Activated effector memory CD4-positive, alpha-beta T cell treated with Interleukin-2 at 50 U/mL for 16 hours (primary cell): ENCODE data around the gene TRPM5.

Source experiments
- DNase-seq: peaks from one replicate; pipeline ENCODE4 v3.0.0-alpha.2; 2020

The TRPM5 gene

DNA sequence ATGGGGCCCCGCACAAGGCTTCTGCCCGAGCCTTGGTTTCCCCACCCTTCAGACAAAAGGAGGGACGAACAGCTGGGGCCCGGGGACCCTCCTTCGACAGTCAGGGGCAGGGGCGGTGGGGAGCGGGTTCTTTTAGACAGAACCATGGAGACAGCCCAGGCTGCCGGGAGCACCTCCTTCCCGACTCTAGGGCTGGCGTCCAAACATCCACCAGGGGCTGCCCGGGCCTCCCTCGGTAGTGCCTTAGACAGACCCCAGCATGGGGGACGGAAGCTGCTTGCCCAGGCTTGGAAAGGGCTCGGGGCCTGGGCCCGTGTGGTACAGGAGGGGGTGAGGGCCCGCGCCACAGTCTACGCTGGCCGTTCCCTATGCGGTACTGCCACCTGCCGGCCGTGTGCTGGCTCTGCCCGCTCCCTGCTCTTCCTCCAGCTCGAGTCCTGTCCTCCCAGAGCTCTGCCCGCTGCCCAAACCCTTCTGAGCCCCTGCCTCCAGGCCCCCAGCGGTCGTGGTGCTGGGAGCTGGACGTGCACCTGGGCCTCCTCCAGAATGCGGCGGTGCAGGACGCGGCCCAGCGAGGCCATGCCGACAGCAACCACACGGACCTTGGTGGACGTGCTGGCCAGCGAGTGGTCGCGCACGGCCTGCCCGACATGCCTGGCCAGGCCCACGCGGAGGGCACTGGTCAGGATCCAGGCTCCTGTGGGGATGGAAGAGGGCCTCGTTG, 23.6 kb downstream of the TRPM5 start:
- DNase-seq = peak; percentile 54

DNA sequence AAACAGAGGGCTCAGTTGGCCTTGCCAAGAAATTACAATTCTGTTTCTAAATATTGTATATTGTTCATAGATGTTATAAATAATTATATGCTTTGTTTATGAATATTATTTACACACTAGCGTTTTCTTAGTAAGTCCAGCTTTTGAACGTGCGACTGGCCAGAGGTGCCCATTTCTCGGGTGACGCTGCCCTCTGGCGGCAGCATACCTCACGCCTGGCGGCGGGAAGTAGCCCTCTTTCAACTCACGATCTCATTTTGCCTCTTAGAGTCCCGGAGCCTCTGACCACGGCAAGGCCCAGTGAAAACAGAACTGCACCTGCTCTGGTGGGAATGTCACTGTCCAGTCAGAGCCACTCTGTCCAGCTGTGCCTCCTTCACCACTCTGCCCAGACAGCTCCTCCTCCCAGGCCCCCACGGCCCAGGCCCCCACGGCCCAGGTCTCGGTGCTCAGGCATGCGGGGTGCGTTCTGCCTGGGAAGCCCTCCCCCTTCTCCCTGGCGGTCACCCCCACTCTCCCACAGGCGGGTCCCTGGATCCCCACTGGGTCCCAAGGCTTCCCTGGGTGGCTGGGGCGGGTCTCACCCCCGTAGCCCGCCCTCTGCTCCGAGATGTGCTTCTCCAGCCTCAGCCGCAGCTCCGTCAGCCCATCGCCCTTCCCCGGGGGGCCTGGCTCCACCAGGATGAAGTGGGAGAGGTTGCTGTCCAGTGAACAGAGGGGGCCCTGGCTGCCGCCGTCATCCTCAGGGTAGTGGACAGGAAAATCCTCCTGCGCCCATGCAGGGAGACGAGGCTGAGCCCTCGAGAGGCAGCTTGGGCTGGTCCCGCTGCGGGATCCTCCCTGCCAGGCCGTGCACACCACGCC, 24.4 kb downstream of the TRPM5 start:
- DNase-seq = peak; percentile 31

DNA sequence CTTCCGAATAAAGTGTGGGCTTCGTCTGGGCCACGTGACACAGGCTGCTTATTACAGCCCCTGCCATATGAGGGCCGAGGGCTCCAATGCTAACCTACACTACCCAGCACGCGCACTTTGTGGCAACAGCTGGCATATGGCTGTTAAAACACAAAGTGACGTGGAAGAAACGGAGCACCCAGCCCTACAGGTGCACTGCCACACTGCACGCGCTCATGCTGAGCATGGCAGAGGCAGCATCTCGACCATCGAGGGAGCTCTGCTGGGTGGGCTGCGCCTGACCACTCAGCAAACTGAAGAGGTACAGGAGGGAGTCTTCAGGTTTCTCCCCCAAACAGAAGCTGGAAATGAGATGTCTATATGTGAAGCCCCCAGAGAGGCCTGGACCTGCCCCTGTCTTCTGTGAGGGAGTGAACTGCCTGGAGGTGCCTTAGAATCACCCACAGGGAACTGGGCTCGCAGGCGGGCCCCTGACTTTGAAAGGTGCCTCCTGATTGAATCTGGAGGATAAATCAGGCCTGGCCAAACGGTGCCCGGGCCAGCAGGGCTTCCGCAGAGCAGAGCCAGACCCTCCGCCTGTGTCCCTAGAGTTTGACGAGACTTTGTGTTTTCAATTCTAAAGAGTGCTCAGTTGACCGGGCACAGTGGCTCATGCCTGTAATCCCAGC, 25.5 kb downstream of the TRPM5 start:
- DNase-seq = no peak

DNA sequence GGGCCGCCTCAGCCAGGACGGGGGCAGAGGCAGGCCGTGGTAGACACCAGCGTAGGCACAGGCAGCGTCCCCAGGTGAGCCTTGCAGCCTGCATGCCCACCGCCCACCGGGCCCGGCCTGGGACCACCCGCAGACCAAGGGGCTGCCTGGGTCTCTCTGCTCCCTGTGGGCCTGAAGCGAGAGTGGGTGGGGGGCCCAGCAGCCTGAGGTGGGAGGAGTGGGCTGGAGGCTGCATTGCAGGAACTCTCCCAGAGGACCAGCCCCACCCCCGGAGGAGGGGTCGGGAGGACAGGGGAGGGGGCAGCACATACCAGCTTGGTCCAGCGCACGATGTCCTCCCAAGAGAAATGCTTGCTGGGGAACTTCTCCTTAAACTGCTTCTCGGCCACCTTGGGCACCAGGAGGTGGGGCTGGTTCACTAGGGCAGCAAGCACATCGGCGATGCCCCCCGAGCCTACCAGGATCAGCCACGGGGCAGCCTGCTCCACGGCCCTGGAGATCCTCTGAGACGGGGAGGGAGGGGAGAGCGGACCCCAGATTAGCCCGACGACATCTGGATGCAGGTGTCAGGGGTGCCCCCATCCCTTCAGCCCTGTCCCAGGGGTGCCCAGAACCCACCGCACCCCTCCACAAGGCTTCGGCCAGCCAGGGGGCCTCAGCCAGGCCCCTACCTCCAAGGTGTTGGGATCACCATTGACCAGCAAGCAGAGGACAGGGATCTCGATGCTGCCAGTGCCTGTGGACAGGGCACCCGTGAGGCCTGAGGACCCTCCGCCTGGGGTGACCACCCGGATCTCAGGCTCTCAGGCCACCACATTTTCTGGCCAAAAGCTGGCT, 26.2 kb downstream of the TRPM5 start:
- DNase-seq = no peak

DNA sequence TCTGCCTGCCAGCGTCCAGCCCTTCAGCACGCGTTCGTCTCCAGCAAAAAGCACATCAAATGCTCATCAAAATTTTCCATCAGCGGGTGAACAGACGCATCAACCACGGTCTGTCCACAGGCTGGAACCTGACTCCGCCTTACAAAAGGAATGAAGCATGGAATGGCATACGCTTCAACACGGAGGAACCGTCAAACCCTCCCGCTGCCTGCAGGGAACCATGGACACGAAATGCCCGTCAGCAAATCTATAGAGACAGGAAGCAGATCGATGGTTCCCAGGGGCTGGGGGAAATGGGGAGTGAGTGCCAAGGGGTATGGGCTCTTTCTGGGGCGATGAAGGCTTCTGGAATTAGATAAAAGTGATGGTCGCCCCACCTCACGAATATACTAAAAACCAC, 27.5 kb downstream of the TRPM5 start:
- DNase-seq = no peak

DNA sequence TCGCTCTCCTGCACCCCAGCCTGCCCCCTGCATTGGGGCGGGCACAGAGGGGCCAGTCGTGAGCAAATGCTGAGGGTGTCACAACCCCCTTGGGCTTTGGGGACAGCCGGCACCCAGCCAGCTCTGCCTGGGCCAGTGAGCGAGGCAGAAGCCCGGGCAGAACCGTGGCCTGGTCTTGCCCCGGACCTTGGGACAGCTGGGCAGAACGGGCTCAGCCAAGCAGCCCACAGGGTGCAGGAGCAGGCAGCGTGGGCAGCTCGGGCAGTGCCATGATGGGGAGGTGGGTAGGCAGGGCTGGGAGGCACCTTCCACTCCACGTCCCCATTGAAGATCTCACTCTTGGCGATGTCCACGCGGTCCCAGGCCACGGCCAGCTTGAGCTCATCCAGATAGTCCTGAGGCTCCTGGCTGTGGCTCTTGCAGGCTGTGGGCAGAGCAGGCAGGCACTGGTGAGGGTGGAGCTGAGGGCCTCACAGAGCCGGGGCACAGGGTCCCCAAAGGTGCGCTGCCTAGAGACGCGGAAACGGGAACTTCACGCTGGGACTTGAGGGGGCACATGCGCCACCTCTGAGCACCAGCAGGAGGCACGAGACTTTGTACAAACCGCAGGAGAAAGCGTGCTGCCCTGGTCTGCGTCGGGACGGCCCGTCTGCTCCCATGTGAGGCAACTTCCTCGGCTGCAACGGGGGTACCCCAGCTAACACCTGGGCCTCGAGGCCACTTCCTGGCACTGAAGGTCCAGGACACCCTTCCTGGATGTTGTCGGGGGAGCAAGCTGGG, 28.5 kb downstream of the TRPM5 start:
- no peak for DNase-seq

DNA sequence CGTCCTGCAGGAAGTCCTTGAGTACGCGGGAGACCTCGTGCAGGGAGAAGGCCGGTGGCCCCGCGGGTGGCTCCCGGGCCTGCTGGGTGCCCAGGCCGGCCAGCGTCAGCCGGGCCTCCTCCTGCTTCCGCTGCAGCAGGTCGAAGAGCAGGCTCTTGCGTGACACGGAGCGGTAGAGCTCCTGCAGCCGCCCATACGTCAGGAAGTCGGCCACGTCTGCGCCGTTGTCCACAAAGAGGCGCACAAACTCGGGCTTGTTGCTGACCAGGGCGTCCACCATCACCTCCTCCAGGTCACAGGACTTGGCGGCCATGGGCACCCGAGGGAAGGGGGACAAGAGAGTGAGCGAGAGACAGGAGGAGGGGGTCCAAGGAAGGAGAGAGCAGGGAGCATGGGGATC, 29.1 kb downstream of the TRPM5 start:
- DNase-seq = no peak

DNA sequence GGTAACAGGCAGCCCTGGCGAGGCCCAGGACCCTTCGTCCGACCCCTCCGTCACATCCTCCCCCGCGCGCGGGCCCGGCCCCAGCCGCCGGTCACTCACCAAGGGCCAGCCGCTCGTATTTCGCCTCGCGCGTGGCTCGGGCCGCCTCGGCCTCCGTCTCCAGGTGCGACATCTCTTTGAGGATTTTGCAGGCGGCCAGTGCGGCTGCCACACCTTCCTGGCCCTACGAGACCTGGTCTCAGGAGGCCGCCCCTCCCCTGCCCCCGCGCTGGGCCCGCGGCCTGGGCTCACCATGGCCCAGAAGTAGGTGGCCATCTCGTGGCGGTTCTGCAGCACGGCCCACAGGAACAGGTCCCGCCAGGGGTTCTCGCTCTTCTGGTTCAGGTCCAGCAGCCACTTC, 29.7 kb downstream of the TRPM5 start:
- no peak for DNase-seq

DNA sequence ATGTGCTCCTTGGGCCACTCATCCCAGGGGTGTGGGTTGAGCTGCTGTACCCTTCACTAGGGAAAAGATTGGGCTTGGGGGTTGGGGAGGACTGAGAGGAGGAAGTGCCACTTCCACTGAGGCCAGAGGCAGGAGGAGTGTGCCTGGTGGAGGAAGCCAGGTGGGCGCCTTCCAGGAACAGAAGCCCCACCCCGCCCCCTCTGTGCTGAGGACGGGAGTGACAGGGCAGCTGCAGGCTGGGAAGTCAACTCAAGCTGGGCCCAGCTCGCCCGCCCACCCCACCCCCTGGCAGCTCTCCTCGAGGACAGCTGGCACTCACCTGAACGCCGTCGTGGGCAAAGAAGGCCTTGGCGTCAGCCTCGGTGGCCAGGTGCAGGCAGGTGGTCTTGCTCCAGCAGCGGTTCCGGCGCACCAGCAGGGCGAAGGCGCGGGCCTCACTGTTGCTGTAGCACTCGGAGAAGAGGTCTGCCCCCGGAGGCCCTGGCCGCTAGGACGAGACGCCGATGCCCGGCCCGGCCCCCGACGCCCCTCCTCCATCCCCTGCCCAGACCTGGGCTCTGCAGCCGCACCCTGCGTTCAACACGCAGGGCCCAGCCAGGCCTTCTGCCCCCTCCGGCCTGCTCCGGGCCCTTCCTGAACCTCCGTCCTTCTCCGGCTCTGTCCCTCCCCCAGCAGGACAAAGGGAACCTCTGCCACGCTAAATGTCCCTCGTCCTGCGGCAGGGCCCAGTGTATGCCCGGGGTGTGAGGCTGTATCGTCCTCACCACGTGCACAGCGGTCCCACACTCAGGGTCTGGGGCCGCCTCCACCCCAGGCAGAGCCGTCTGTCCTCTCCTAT, 30.4 kb downstream of the TRPM5 start:
- DNase-seq = no peak

DNA sequence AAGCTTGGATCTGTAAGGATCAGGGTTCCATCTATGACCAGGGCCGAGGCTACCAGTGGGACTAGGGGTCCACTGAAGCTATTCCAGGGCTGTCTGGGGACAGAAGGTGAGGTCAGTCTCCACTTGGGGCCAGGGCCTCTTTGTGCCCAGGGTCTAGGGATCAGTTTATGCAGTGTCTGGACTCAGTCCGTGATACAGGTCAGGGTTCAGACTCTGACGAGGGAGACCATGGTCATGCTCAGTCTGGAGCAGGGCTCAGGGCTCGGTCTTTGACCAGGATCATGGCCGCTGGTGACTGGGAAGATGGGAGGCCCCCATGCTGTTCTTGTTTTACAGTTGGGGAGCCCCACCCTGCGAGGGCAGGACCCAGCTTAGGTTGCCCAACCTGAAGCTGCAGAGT, 32.0 kb downstream of the TRPM5 start:
- no peak for DNase-seq

DNA sequence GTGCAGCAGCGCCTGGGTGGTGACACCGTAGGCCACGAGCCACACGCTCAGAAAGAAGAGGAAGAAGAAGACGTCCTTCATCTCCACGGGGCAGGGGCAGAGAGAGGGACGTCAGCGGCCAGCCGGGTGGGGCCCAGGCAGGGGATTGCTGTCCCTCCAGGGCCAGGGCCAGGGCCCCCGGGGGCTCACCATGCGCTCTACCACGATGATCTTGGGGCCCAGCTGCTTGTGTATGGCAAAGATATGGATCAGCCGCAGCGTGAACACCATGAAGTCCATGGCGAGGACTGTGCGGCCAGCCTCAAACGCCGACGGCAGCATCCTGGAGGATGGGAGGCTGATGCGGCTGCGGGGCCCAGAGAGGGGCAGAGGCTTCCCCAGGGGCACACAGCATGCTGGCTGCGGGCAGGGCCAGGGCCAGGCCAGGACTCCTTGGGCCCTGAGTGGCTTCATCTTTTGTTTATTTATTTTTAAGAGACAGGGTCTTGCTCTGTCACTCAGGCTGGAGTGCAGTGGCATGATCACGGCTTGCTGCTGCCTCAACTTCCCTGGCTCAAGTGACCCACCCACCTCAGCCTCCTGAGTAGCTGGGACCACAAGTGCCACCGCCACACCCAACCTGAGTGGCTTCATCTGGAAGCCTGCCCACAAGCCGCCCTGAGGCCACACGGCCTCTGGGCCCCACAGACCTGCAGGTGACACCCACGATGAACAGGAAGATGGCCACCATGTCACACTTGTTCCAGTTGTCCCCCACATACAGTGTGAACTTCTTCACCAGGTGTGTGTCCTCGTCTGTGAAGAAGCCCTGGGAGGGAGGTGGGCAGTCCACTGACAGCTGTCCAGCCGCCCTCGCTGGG, 32.6 kb downstream of the TRPM5 start:
- no peak for DNase-seq

DNA sequence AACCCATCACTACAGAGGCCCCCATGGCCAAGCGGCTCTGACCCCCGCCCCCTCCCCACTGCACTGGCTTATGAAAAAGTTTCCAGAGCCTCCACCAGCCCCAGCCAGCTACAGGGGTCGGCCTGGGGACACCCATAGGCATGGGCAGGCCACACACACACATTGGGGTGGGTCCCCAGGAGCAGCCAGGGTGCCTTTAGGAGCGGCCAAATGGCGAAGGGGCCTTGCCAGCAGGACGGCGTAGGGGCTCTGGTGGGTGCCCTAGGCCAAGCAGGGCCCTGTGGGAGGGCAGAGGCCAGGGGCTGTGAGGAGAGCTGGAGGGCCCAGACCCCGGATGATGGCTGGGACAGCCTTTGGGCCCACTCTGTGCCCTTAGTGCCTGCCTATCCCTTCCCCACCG, 33.7 kb downstream of the TRPM5 start:
- no peak for DNase-seq

DNA sequence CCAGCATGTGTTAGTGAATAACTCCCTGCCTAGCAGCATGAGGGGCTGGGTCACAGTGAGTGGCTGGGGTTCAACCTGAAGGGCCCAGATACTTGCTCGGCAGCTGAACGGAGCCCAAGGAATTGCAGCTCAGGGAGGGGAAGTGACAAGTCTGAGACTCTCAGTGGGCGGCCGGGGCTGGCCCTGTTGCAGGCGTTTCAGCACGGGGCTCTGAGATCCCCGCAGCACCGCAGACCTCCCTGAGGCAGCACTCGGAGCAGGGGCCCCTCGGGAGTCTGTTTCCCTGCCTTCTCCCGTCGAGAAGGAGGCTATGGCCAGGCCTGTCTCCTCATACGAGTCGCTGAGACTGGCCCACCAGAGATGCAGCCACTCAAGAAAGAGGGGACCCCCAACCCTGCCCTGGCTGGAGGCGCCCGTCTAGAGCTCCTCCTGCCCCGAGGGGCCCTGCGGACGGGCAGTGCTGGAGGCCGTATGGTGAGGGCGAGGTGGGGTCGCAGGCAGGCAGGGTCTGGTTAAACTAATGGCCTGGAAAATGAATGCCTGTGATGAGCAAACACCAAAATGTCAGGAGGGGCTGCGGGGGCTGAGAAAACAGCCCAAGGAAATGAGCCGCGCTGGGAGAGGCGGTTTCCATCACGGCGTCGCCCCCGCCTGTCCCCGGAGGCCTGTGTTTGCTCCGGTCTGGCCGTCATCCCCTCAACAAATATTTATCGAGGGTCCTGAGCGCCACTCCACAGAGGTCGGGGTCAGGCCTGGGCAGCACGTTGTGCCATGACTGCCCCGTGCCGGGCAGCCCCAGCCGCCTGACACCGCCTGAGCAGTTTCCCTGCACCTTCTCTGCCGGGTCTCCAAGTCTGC, 34.5 kb downstream of the TRPM5 start:
- no peak for DNase-seq

DNA sequence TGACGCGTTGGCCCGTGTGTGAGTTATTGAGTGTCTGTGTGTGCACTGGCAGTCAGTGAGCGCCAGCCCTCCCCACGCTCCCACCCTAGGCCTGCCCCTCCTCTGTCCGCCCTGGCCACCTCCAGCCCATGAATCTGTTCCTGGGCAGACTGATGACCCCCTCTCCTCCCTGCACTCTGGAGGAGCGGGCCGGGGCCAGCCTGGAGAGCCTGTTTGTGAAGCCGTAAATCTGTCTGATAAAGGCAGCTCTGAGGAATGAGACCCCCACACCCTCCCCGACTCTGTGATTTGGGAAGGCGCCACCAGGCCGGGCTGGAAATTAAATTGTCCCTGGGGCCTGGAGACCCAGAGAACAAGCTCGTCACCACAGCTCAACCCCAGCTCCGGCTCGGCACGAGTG, 35.2 kb downstream of the TRPM5 start:
- DNase-seq = no peak

DNA sequence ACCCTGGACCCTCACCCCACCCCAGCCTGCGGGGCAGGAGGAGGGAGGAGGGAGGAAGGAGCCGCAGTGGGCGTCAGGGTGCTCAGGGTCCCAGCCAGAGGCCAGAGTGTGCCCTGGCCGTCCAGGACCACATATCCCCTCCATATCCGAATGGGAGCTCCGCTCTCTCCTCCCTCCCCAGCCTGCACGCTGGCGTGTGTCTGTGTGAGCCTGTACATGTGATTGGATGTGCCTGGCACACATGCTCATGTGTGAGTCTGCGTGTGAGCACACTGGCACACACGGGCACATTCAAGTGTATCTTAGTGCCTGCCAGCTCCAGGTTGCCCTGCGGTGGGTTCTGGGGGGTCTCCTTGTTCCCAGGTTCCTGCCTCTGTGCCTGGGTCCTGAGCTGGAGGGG, 35.6 kb downstream of the TRPM5 start:
- DNase-seq = no peak

DNA sequence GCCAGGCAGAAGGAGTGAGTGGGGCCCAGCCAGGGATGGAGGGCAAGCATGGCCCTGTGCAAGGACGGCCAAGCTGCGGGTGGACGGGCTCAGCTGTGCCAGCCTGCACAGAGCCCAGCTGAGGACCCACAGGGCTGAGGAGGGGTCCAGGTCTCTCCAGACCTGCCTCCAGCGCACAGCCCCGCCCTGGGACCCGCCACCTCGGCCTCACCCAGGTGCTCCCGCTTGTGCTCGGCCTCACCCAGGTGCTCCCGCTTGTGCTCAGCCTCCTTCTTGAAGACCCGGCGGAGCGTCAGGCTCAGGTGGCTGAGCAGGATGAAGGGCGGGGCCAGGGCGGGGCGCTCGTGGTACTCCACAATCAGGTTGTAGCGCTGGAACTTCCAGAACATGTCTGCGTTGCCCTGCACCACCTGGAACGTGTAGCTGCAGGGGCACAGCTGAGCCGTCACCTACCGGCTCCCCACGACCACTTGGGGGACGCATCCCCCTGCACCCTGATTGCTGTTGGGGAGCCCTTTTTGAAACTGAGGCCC, 37.4 kb downstream of the TRPM5 start:
- DNase-seq = no peak

DNA sequence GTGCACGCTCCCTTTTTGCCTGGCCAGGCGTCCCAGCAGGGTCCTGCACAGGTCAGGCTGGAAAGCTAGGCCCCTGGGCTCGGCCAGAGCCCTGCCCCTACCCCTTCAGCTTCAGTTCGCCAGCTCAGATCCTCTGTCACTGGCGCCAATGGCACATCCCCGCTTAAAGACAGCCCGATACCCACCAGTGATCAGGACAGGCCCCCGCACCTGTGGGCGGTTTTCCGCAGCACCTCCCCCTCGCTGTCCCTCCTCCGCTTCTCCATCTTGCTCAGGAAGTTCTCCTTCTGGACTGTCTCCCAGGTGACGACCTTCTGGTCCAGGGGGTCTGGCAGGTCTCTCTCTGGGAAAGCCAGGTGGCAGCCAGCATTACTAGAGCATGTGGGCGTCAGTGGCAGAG, 37.9 kb downstream of the TRPM5 start:
- no peak for DNase-seq

DNA sequence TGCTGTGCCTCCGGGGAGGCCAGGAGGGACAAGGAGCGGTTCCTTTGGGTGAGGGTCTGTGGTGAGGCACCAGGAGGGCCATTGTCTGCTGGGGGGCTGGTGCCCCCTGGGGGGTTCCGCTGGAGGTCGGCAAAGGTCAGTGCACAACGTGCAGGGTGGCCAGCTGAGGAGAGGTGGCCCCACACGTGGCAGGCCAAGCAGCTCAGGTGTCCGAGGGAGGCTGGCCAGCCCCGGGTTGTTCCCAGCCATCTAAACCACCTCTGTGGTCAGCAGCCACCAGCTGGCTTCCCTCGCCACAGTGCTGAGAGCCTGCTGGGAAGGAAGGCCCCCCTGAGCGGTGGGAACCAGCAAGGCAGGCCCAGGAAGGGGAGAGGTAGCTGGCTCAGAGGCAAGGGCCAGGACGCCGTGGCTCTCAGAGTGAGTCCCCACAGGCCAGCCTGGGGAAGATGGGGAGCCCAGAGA, 39.5 kb downstream of the TRPM5 start:
- DNase-seq = no peak
